Right cardiac atrium (tissue), 5 donors: ENCODE measurements around the gene EYS. TPM values are rescaled to one million over a fixed set of nuclear protein-coding genes. Genes with fewer than 3 reads are reported as not detected.

Experiments
- ATAC-seq, 2 donors: fragments of 200-7000 bp; cut with Tn5 transposase; one replicate each; pipeline versions ENCODE4 v1.8.0 to v1.9.1; 2020; ENCODE audit warnings: moderate library complexity in 2 of 2, mild to moderate bottlenecking in 1 of 2
- DNase-seq, 3 donors: peaks; one replicate each; pipeline ENCODE4 v3.0.0-alpha.2; 2020
- H3K27ac ChIP-seq: one replicate; pipeline ENCODE4 v1.5.1; 2013; ENCODE audit warnings: mild to moderate bottlenecking, low read length, control low read depth, moderate library complexity
- H3K27me3 ChIP-seq: one replicate; pipeline ENCODE4 v1.6.1; 2013; ENCODE audit not compliant: control insufficient read depth, insufficient read depth
- H3K4me1 ChIP-seq: one replicate; pipeline ENCODE4 v1.6.1; 2013; ENCODE audit warnings: low read length; ENCODE audit not compliant: control insufficient read depth, insufficient read depth
- H3K4me3 ChIP-seq: one replicate; pipeline ENCODE4 v1.5.1; 2013; ENCODE audit warnings: low read length, control low read depth
- H3K9me3 ChIP-seq: one replicate; pipeline ENCODE4 v1.6.1; 2013; ENCODE audit warnings: low read length; ENCODE audit not compliant: control insufficient read depth
- WGBS: extraction: QIAGEN DNeasy Blood & Tissue Kit; methylation state at CpG from one replicate; pipeline ENCODE4 v1.1.7; 2013; 5-methylcytosine and 5-hydroxymethylcytosine counted together
- intact Hi-C, 4 donors: fragments of 100-400 bp; cut with DNase I; formaldehyde crosslinking; loops; one replicate each; pipeline versions ENCODE4 v1.11.0 to v1.14.0; 2022 to 2023
- polyA plus RNA-seq: library from polyadenylated mRNA; stranded (reverse); fragments of 200-250 nt; gene quantifications from one replicate; pipeline ENCODE4 v1.2.3, GENCODE V29; 2013
- total RNA-seq, 4 donors: library from RNA; stranded (reverse); fragmentation: NEBNext Ultra II Directional; extraction: Animal tissue kit (Norgen Biotek cat#: 25700); gene quantifications; one replicate each; pipeline ENCODE4 v1.2.1, GENCODE V29; 2021
- donor health status: healthy with polysubstance abuse.
- donor health status: DM: no; HTN: yes; CAD: no.
- donor health status: DM: no; HTN: no; CAD: no.
- donor health status: DM: no; HTN: yes; CAD: no; lungs with severe emphysema.
- donor health status: DM: yes; HTN: yes; CAD: no.

The EYS gene
- total and polyA plus RNA-seq, 5 donors, result 0.02 to 0.24 (median 0.06) TPM; not detected in 2

DNA sequence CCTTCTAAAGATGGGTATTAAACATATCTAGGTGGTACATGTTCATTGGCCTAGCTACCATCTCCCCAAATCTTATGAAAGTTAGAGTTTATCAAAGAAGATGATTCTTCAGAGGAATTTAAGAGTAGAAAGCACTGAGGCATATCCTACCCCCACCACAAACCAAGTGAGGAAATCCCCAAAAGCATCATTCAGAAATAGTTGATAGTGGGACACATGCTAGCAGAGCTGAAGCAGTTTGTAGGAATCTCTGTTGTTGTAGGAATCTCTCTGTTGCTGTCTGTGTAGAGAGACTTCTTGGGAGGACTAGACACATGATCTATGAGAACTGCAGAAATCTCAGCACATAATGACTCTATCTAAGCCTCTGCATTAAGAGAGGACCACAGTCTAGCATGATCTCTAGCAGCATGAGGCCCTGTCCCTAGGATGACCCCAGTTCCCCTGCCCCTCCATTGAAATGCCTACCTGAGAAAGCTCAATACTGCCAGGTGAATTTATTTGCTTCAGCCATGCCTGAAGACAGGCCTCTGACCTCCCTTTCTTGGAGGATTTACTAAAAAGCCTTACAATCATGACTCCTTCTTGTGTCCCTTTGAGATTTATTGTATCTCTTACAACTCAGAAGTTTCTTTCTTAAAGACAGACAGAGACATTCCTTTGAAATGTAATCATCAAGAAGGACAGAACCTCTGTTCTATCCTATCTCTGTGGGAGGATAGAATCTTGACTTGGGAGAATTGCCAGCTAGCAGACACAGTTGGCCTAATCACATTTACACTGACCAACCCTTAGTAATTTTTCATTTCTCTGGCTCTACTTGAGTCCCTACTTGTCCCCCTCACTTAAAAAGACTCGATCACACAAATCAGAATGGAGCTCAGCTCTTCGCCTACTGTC lies 1489.1 kb downstream of the EYS start:
- Histone ChIP-seq H3K4me3 (no peak overlapping the region), H3K27me3 (no peaks in the 10 kb centered on the region), H3K9me3 (no peaks in the 10 kb centered on the region), H3K4me1 (no peaks in the 10 kb centered on the region), H3K27ac (no peak overlapping the region)
- intact Hi-C loops, result no loop called here
- whole genome bisulfite sequencing, result 56% methylated on average over 2 of the region's 2 CpGs
- ATAC-seq, result no peak
- DNase-seq, result no peak

DNA sequence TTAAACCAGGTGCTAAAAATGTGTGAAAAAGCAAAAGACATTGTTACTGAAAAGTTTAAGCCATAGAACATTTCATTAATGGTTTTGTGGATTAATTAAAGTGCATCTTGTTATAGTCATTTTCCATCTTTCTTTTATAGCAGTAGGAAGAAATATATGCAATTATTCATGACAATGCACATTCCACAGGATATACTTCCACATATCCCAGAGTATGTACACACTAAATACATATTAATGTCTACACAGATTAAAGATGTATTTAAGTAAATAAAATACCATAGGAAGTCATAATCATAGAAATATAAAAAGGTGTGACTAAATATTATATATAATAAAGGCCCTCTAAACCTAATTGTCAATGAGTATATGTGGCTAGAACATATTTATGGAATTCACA lies 1492.7 kb downstream of the EYS start:
- no peaks in the 10 kb centered on the region for H3K4me1 ChIP-seq
- DNase-seq (no peak), ATAC-seq (no peak)
- no peaks in the 10 kb centered on the region for H3K9me3 ChIP-seq
- no peaks in the 10 kb centered on the region for H3K27me3 ChIP-seq
- intact Hi-C loops, result no loop called here
- H3K27ac ChIP-seq, result no peak overlapping the region
- no peak overlapping the region for H3K4me3 ChIP-seq

DNA sequence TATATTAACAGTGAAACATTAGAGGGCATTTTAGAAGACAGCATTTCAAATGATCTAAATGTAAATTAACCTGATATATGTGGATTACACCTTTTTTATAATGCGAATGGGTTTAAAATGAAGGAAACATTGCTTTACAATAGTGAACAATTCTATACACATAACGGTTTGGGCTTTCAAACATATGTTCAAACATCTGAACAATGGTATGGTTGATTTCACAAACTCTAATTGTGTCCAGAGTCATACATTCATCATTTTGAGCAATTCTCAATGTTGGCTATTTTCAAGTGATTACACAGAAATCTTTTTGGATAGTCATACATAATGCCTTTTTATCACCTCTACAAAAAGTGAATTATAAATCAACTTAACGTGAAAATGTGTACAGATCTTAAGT lies 1493.3 kb downstream of the EYS start:
- no peaks in the 10 kb centered on the region for H3K27me3 ChIP-seq
- ATAC-seq (no peak), DNase-seq (no peak)
- no peaks in the 10 kb centered on the region for H3K9me3 ChIP-seq
- H3K27ac ChIP-seq, result no peak overlapping the region
- no peak overlapping the region for H3K4me3 ChIP-seq
- intact Hi-C loops, result no loop called here
- 58% methylated on average over 3 of the region's 3 CpGs for WGBS
- H3K4me1 ChIP-seq, result no peaks in the 10 kb centered on the region

DNA sequence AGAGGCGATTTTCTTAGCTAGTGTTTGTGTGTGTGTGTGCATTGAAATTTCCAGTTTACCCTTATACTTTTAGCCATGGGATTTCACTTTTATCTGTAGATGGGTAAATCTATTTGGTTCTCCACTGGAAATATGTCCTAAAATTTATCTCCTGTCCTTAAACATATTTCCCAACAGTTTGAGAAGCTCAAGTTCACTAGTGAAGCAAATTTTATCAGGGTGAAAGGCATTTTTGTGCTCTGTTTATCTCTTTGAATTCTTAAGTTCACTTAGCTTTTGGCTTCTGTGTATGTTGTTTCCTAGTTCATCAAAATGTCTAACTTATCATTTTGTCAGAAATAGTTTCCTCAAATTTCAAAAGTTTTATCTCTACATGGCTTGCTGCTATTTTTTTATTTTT lies 1509.8 kb downstream of the EYS start:
- Histone ChIP-seq H3K4me3 (no peak overlapping the region), H3K27me3 (no peaks in the 10 kb centered on the region), H3K27ac (no peak overlapping the region), H3K9me3 (no peaks in the 10 kb centered on the region), H3K4me1 (no peaks in the 10 kb centered on the region)
- DNase-seq, result no peak
- no peak for ATAC-seq
- intact Hi-C loops, result no loop called here
- 70% methylated on average over 1 of the region's 1 CpG for WGBS

DNA sequence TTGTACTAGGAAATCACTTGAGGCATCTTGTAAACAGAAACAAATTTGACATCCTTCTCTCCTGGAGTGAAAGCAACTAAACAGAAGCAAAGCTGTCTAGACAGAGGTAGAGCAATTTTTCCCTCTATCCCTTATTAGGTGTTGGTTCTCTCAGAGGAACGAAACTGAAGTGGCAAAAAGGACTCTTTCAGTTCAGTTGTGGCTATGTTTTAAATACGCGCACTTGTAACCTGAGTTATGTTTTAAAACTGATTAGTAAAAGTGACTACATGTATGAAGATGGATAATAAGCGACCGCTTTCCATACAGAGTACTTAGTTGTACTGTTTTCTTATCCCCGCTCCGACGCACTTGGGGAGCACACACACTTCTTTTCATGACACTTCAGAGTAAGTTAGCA lies 1520.4 kb downstream of the EYS start:
- H3K9me3 ChIP-seq, result no peaks in the 10 kb centered on the region
- H3K27me3 ChIP-seq, result no peaks in the 10 kb centered on the region
- intact Hi-C loops, result no loop called here
- no peak overlapping the region for H3K4me3 ChIP-seq
- ATAC-seq (no peak), DNase-seq (no peak)
- no peaks in the 10 kb centered on the region for H3K4me1 ChIP-seq
- H3K27ac ChIP-seq, result no peak overlapping the region
- WGBS, result 91% methylated on average over 8 of the region's 8 CpGs

DNA sequence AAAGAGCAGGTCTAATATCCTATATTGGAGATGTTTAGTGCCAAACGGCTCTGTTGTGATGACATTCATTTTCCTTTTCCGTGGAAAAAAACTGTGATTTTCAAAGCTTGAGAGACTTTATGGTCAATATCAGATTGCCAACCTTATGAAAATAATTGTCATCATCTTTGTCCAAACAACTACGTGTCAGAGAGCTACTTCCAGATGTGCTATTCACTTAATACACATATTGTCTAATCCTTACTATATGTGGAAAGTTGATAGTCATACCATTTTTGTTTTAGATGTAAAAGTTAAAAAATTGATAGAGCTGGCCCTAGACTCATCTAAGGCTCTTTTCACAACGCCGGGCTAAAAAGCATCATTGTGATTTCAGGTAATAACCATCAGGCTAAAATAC lies 1521.4 kb downstream of the EYS start:
- no peak for ATAC-seq
- no peak for DNase-seq
- Histone ChIP-seq H3K4me1 (no peaks in the 10 kb centered on the region), H3K4me3 (no peak overlapping the region), H3K27ac (no peak overlapping the region), H3K27me3 (no peaks in the 10 kb centered on the region), H3K9me3 (no peaks in the 10 kb centered on the region)
- 78% methylated on average over 5 of the region's 5 CpGs for WGBS
- intact Hi-C loops, result no loop called here

DNA sequence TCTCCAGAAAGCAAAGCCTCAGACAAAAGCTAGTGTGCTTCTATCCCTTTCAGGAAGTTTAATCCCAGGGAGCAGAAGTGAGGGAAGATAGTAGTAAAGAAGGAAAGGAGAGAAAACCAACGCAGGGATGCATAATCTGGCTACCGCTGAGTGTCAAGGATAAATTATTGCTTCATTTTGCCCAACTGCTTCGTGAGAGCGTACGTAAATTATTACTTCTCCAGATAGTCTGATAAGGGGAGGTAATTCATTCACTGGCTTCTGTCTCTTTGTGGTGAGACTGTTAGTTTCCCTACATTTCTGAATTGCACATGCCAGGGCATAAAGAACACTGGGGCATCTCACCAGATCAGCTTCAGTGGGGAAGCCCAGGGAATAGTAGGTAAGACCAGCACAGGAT lies 1531.7 kb downstream of the EYS start:
- WGBS, result 75% methylated on average over 5 of the region's 5 CpGs
- intact Hi-C loops, result no loop called here
- DNase-seq, result no peak
- Histone ChIP-seq H3K27me3 (no peaks in the 10 kb centered on the region), H3K9me3 (no peaks in the 10 kb centered on the region), H3K4me3 (no peak overlapping the region), H3K27ac (no peak overlapping the region), H3K4me1 (no peaks in the 10 kb centered on the region)
- ATAC-seq, result no peak

DNA sequence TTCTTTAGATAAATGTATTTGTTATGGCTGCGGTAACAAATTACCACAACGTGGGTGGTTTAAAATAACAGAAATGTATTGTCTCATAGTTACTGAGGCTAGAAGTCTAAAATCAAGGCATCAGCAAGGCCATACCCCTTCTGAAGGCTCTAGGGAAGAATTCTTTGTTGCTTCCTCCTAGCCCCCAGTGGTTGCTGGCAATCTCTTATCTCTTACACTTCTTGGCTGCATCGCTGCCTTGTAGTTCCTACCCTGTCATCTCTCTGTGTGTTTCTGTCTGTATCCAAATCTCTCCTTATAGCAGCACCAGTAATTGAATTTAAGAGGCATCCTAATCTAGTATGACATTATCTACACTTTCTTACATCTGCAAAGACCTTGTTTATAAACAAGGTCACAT lies 1536.7 kb downstream of the EYS start:
- no peaks in the 10 kb centered on the region for H3K4me1 ChIP-seq
- intact Hi-C loops, result no loop called here
- ATAC-seq, result no peak

DNA sequence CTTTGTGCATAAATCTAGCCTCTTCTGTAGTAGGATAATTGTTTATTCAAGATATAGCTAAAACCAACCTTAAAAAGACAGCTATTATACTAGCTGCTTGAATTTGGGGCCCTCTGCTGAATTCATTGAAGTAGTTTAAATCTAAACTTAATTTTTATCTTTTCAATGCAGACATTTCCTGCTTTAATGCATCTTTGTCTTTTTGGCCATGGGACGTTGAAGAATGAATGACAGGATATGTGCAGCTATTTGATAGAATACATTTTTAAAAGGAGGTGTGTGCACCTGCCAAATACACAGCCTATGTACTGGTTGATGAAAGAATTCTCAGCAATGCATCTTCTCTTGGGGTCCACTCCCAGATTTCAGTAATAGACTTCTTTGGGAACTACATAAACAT lies 1546.5 kb downstream of the EYS start:
- H3K9me3 ChIP-seq, result no peaks in the 10 kb centered on the region
- H3K27me3 ChIP-seq, result no peaks in the 10 kb centered on the region
- no peaks in the 10 kb centered on the region for H3K4me1 ChIP-seq
- intact Hi-C loops, result no loop called here
- DNase-seq (no peak), ATAC-seq (no peak)
- 42% methylated on average over 1 of the region's 1 CpG for WGBS
- no peak overlapping the region for H3K27ac ChIP-seq
- no peak overlapping the region for H3K4me3 ChIP-seq

More for the DNA sequence above, 1536.7 kb downstream of the EYS start:
- 29% methylated on average over 3 of the region's 3 CpGs for WGBS
- Histone ChIP-seq H3K9me3 (no peaks in the 10 kb centered on the region), H3K27me3 (no peaks in the 10 kb centered on the region), H3K27ac (no peak overlapping the region), H3K4me3 (no peak overlapping the region)
- no peak for DNase-seq

DNA sequence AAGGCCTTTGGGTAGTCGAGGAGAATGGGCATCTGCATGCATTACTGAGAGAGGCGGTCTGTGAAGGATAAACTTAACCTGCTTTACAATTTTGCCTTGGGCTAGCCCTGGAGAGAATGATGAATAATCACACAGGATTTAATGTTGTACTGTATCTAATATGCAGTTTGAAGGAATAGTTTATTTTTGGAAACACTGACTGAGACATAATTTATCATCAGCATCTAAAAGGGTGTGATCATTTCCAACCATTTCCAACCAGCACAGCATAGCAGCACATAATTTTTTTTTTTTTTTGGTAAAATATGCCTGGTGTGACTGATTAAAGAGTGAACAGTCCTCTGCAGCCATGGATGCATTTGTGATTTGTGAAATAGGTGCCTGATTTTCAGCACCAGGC lies 1552.0 kb downstream of the EYS start:
- ATAC-seq (no peak), DNase-seq (no peak)
- Histone ChIP-seq H3K4me3 (no peak overlapping the region), H3K27ac (no peak overlapping the region), H3K4me1 (no peaks in the 10 kb centered on the region), H3K27me3 (no peaks in the 10 kb centered on the region), H3K9me3 (no peaks in the 10 kb centered on the region)
- 81% methylated on average over 2 of the region's 2 CpGs for WGBS
- intact Hi-C loops, result no loop called here

DNA sequence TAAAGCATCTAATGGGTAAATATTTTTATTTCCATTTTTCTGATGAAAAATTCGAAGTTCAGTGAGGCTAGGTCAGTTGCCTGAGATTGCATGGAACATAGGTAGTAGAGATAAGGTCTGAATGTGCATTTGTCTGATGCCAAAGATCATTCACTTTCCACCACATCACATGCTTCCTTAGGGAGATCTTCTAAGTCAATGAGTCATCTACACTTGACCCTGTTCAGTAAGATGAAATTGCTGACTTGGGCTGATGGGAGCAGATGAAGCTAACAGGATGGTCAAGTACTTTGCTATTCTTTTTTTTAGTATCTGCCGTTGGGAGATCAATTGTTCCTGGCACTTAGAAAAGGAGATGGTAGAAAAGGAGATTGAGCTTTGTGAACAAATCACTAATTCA lies 1560.2 kb downstream of the EYS start:
- Histone ChIP-seq H3K27ac (no peak overlapping the region), H3K4me3 (no peak overlapping the region), H3K27me3 (no peaks in the 10 kb centered on the region), H3K9me3 (no peaks in the 10 kb centered on the region), H3K4me1 (no peaks in the 10 kb centered on the region)
- intact Hi-C loops, result no loop called here
- no peak for ATAC-seq
- 60% methylated on average over 2 of the region's 2 CpGs for WGBS
- DNase-seq, result no peak

DNA sequence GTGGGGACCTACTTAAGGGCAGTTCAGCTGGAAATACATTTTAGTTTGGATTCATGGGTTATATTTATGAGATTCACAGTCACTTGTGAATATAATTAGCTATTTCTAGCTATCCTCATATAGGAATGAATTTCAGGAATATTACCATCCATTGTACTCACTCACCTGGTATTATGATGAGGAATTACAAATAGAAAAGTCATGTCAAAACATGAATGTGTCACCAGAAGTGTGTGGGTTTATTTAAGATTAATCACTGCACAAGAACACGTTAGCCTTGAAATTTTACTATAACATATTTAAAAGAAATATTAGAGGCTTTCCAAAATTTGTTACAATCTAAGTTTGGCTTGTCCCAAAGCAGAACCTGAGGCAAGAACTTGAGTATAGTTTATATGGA lies 1560.9 kb downstream of the EYS start:
- Histone ChIP-seq H3K27ac (no peak overlapping the region), H3K9me3 (no peaks in the 10 kb centered on the region), H3K4me1 (no peaks in the 10 kb centered on the region), H3K27me3 (no peaks in the 10 kb centered on the region), H3K4me3 (no peak overlapping the region)
- ATAC-seq (no peak), DNase-seq (no peak)
- 75% methylated on average over 1 of the region's 1 CpG for WGBS
- intact Hi-C loops, result no loop called here
